ENCODE data around the gene ABCD3. TPM values are rescaled to one million over a fixed set of nuclear protein-coding genes. Genes with fewer than 3 reads are reported as not detected.

ABCD3 gene
- total and polyA plus RNA-seq, 2 of the 13 experiments (the other 11 are each of a cell fraction or from before 2014, with no cell fraction given), result 27.5 to 166 TPM

DNA sequence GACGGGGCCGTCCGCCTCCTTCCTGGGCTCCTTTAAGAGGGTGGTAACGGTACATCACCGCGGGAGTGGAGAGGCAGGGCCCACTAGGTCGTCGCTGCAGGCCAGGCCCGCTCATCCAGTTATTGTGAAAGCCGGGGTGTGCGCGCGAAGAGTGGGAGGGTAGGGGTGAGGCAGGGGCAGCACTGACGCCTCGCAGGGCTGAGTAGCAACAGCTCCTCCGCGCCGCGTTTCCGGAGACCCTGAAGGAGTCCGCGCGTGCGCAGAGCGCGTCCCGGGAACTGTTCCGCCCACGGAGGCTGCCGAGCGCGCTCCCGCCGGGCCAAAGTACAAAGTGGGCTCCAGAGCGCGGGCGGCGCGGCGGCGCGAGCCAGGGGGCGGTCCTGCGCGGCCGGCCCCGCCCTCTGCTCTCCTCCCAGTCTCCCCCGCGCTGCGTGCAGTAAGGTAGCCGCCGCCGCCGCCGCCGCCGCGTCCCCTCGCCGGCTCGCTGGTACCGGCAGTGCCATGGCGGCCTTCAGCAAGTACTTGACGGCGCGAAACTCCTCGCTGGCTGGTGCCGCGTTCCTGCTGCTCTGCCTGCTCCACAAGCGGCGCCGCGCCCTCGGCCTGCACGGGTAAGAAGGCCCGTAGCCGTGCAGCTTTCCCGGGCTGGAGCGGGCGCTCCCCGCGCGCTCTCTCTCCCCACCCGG lies at the start of gene ABCD3 (continued):
- TF ChIP-seq, protein P1, sequence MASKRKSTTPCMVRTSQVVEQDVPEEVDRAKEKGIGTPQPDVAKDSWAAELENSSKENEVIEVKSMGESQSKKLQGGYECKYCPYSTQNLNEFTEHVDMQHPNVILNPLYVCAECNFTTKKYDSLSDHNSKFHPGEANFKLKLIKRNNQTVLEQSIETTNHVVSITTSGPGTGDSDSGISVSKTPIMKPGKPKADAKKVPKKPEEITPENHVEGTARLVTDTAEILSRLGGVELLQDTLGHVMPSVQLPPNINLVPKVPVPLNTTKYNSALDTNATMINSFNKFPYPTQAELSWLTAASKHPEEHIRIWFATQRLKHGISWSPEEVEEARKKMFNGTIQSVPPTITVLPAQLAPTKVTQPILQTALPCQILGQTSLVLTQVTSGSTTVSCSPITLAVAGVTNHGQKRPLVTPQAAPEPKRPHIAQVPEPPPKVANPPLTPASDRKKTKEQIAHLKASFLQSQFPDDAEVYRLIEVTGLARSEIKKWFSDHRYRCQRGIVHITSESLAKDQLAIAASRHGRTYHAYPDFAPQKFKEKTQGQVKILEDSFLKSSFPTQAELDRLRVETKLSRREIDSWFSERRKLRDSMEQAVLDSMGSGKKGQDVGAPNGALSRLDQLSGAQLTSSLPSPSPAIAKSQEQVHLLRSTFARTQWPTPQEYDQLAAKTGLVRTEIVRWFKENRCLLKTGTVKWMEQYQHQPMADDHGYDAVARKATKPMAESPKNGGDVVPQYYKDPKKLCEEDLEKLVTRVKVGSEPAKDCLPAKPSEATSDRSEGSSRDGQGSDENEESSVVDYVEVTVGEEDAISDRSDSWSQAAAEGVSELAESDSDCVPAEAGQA (IDR thresholded peaks at IDR 0.05; ENCODE audit: low read depth), result no peak; the same call in 1 of the 2 replicates
- TF ChIP-seq, protein P1 (CRISPR knock-in tag; IDR thresholded peaks at IDR 0.05; ENCODE audit: borderline replicate concordance), result no peak
- TF ChIP-seq ZNF205 (CRISPR knock-in tag; IDR thresholded peaks at IDR 0.05), result peak; percentile 55
- TF ChIP-seq ZNF564 (CRISPR knock-in tag; IDR thresholded peaks at IDR 0.05), result peak; percentile 94
- TF ChIP-seq NFE2L1 (CRISPR knock-in tag; IDR thresholded peaks at IDR 0.05; ENCODE audit: borderline replicate concordance), result no peak
- TF ChIP-seq ZNF780A (CRISPR knock-in tag; IDR thresholded peaks at IDR 0.05), result no peak
- no peak for TF ChIP-seq PTBP1 (IDR thresholded peaks at IDR 0.05; ENCODE audit: low read depth, low read length, poor library complexity, severe bottlenecking)
- TF ChIP-seq RAD21 (CRISPR knock-in tag; IDR thresholded peaks at IDR 0.05), result peak; percentile 35
- peak; percentile 87 for TF ChIP-seq PHF8 (CRISPR knock-in tag; IDR thresholded peaks at IDR 0.05)
- TF ChIP-seq SMYD3 (CRISPR knock-in tag; IDR thresholded peaks at IDR 0.05), result no peak
- TF ChIP-seq, protein P2, sequence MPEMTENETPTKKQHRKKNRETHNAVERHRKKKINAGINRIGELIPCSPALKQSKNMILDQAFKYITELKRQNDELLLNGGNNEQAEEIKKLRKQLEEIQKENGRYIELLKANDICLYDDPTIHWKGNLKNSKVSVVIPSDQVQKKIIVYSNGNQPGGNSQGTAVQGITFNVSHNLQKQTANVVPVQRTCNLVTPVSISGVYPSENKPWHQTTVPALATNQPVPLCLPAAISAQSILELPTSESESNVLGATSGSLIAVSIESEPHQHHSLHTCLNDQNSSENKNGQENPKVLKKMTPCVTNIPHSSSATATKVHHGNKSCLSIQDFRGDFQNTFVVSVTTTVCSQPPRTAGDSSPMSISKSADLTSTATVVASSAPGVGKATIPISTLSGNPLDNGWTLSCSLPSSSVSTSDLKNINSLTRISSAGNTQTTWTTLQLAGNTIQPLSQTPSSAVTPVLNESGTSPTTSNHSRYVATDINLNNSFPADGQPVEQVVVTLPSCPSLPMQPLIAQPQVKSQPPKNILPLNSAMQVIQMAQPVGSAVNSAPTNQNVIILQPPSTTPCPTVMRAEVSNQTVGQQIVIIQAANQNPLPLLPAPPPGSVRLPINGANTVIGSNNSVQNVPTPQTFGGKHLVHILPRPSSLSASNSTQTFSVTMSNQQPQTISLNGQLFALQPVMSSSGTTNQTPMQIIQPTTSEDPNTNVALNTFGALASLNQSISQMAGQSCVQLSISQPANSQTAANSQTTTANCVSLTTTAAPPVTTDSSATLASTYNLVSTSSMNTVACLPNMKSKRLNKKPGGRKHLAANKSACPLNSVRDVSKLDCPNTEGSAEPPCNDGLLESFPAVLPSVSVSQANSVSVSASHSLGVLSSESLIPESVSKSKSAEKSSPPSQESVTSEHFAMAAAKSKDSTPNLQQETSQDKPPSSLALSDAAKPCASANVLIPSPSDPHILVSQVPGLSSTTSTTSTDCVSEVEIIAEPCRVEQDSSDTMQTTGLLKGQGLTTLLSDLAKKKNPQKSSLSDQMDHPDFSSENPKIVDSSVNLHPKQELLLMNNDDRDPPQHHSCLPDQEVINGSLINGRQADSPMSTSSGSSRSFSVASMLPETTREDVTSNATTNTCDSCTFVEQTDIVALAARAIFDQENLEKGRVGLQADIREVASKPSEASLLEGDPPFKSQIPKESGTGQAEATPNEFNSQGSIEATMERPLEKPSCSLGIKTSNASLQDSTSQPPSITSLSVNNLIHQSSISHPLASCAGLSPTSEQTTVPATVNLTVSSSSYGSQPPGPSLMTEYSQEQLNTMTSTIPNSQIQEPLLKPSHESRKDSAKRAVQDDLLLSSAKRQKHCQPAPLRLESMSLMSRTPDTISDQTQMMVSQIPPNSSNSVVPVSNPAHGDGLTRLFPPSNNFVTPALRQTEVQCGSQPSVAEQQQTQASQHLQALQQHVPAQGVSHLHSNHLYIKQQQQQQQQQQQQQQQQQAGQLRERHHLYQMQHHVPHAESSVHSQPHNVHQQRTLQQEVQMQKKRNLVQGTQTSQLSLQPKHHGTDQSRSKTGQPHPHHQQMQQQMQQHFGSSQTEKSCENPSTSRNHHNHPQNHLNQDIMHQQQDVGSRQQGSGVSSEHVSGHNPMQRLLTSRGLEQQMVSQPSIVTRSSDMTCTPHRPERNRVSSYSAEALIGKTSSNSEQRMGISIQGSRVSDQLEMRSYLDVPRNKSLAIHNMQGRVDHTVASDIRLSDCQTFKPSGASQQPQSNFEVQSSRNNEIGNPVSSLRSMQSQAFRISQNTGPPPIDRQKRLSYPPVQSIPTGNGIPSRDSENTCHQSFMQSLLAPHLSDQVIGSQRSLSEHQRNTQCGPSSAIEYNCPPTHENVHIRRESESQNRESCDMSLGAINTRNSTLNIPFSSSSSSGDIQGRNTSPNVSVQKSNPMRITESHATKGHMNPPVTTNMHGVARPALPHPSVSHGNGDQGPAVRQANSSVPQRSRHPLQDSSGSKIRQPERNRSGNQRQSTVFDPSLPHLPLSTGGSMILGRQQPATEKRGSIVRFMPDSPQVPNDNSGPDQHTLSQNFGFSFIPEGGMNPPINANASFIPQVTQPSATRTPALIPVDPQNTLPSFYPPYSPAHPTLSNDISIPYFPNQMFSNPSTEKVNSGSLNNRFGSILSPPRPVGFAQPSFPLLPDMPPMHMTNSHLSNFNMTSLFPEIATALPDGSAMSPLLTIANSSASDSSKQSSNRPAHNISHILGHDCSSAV (CRISPR knock-in tag; IDR thresholded peaks at IDR 0.05; ENCODE audit: borderline replicate concordance), result no peak
- TF ChIP-seq KAT2B (IDR thresholded peaks at IDR 0.05; ENCODE audit: borderline replicate concordance, low read depth, low read length), result no peak
- TF ChIP-seq PCBP2 (optimal IDR thresholded peaks at IDR 0.05; ENCODE audit: low read depth, low read length, poor library complexity, severe bottlenecking), result no peak
- TF ChIP-seq ZNF354B (CRISPR knock-in tag; IDR thresholded peaks at IDR 0.05), result no peak
- no peak for TF ChIP-seq ZNF138 (CRISPR knock-in tag; IDR thresholded peaks at IDR 0.05; ENCODE audit: low read depth)
- TF ChIP-seq SP2 (CRISPR knock-in tag; IDR thresholded peaks at IDR 0.05), result no peak
- no peak for TF ChIP-seq CENPT (CRISPR knock-in tag; IDR thresholded peaks at IDR 0.05; ENCODE audit: low read depth)

All from HepG2 (cell line).